Fibroblast of lung (primary cell): ENCODE results near the gene CRACR2B. TPM values are rescaled to one million over a fixed set of nuclear protein-coding genes. Genes with fewer than 3 reads are reported as not detected.

Source experiments
- DNase-seq, 2 donors: peaks; one replicate each; pipeline versions ENCODE4 v3.0.0 to v3.0.0-alpha.2; 2010; ENCODE audit warnings: low read depth in 2 of 2
- H2AFZ ChIP-seq: 2 replicates; pipeline ENCODE4 v1.5.1; 2012; ENCODE audit warnings: low read length, control low read depth, inconsistent platforms
- H3K27ac ChIP-seq: 2 replicates; pipeline ENCODE4 v1.5.1; 2011; ENCODE audit warnings: low read length, control low read depth; ENCODE audit not compliant: insufficient read depth
- H3K27me3 ChIP-seq: 2 replicates; pipeline ENCODE4 v1.5.1; 2011; ENCODE audit warnings: mild to moderate bottlenecking, low read length; ENCODE audit not compliant: control insufficient read depth, insufficient read depth
- H3K36me3 ChIP-seq: 2 replicates; pipeline ENCODE4 v1.5.1; 2011; ENCODE audit warnings: low read length; ENCODE audit not compliant: control insufficient read depth, insufficient read depth
- H3K4me1 ChIP-seq: 2 replicates; pipeline ENCODE4 v1.5.1; 2011; ENCODE audit warnings: low read length; ENCODE audit not compliant: control insufficient read depth, insufficient read depth; ENCODE audit errors: extremely low read depth
- H3K4me2 ChIP-seq: 2 replicates; pipeline ENCODE4 v1.5.1; 2011; ENCODE audit warnings: low read length, control low read depth; ENCODE audit not compliant: insufficient read depth; ENCODE audit errors: extremely low read depth
- H3K4me3 ChIP-seq, 4 experiments: fragments of 200-600 bp in 1 of 4; sonication (generic) in 1 of 4; replicated peaks in 1 of 4; 2 replicates each; pipeline ENCODE4 v1.5.1; 2011 to 2016; ENCODE audit warnings: low read length in 4 of 4, low read depth in 3 of 4, mild to moderate bottlenecking in 3 of 4, control low read depth in 2 of 4, inconsistent platforms in 1 of 4, mixed read lengths in 1 of 4; ENCODE audit not compliant: insufficient read depth in 1 of 4; ENCODE audit errors: control extremely low read depth in 1 of 4
- H3K79me2 ChIP-seq: 2 replicates; pipeline ENCODE4 v1.5.1; 2012; ENCODE audit warnings: mild to moderate bottlenecking, low read length, inconsistent platforms; ENCODE audit not compliant: control insufficient read depth, insufficient read depth
- H3K9ac ChIP-seq: 2 replicates; pipeline ENCODE4 v1.5.1; 2011; ENCODE audit warnings: mild to moderate bottlenecking, low read length, control low read depth; ENCODE audit not compliant: insufficient read depth
- H3K9me3 ChIP-seq: 2 replicates; pipeline ENCODE4 v1.5.1; 2012; ENCODE audit warnings: low read depth, low read length; ENCODE audit not compliant: control insufficient read depth, insufficient read depth
- H4K20me1 ChIP-seq: 2 replicates; pipeline ENCODE4 v1.5.1; 2011; ENCODE audit warnings: low read length; ENCODE audit not compliant: control insufficient read depth, insufficient read depth; ENCODE audit errors: extremely low read depth
- CTCF ChIP-seq, 2 donors: IDR thresholded peaks in 1 of 2; conservative IDR thresholded peaks in 1 of 2; 1 replicate in 1 of 2; 2 replicates in 1 of 2; pipeline ENCODE4 v1.5.1; 2011 to 2012; ENCODE audit warnings: low read length in 2 of 2, control low read depth in 1 of 2, inconsistent platforms in 1 of 2, low read depth in 1 of 2, mild to moderate bottlenecking in 1 of 2
- EZH2 ChIP-seq: IDR thresholded peaks from 2 replicates; pipeline ENCODE4 v1.5.1; 2012; ENCODE audit warnings: low read length, control low read depth, mild to moderate bottlenecking; ENCODE audit errors: missing control alignments
- polyA plus RNA-seq, 2 donors: library from polyadenylated mRNA; depleted of rRNA in 1 of 2; stranded (reverse) in 1 of 2; unstranded in 1 of 2; fragments of >200 nt; gene quantifications; 2 replicates each; pipeline ENCODE4 v1.2.1, GENCODE V29; 2011 to 2012; ENCODE audit warnings: missing spikeins in 1 of 2
- total RNA-seq: library from RNA; depleted of rRNA; stranded (reverse); fragments of >200 nt; gene quantifications from 2 replicates; pipeline ENCODE4 v1.2.1, GENCODE V29; 2014

CRACR2B gene
- total and polyA plus RNA-seq, 2 donors (not counting 1 experiment from before 2014, with no cell fraction given), result 0.11 to 0.66 TPM

GRCh38 chr11:836700-837099 lies 9.0 kb downstream of the CRACR2B start:
- Histone ChIP-seq H3K9ac (no peak overlapping the region), H3K79me2 (peaks cover 72% of the 10 kb centered on the region)

GRCh38 chr11:837189-837989 lies 9.7 kb downstream of the CRACR2B start:
- Histone ChIP-seq H3K27me3 (no peaks in the 10 kb centered on the region), H3K9ac (no peak overlapping the region), H3K27ac (no peak overlapping the region), H3K36me3 (peaks cover 45% of the 10 kb centered on the region), H3K4me3 (no peak overlapping the region), H3K4me2 (peak overlapping the region; percentile 13), H3K9me3 (no peaks in the 10 kb centered on the region), H3K79me2 (peaks cover 78% of the 10 kb centered on the region), H3K4me1 (peaks cover 28% of the 10 kb centered on the region), H4K20me1 (peaks cover 5% of the 10 kb centered on the region), H2AFZ (no peak overlapping the region)
- TF ChIP-seq CTCF (conservative IDR thresholded peaks at IDR 0.05 in 1 of 2, IDR thresholded peaks at IDR 0.05 in 1 of 2; ENCODE audit: low read depth in 1 of 2, low read length in 2 of 2), result no peak
- TF ChIP-seq EZH2, result no peak
- no peak for DNase-seq

More at GRCh38 chr11:836700-837099, 9.0 kb downstream of the CRACR2B start:
- Histone ChIP-seq H3K27me3 (no peaks in the 10 kb centered on the region), H3K9me3 (no peaks in the 10 kb centered on the region), H4K20me1 (peaks cover 3% of the 10 kb centered on the region), H3K4me2 (no peak overlapping the region), H3K36me3 (peaks cover 45% of the 10 kb centered on the region), H3K4me3 (no peak overlapping the region), H2AFZ (no peak overlapping the region), H3K27ac (no peak overlapping the region), H3K4me1 (peaks cover 34% of the 10 kb centered on the region)
- no peak for TF ChIP-seq EZH2
- no peak for TF ChIP-seq CTCF (conservative IDR thresholded peaks at IDR 0.05 in 1 of 2, IDR thresholded peaks at IDR 0.05 in 1 of 2; ENCODE audit: low read depth in 1 of 2, low read length in 2 of 2)
- DNase-seq, result no peak

GRCh38 chr11:837990-838307 lies 10.2 kb downstream of the CRACR2B start:
- no peak overlapping the region for H3K4me3 ChIP-seq
- peaks cover 78% of the 10 kb centered on the region for H3K79me2 ChIP-seq
- TF ChIP-seq CTCF (conservative IDR thresholded peaks at IDR 0.05 in 1 of 2, IDR thresholded peaks at IDR 0.05 in 1 of 2; ENCODE audit: low read depth in 1 of 2, low read length in 2 of 2) (no peak), EZH2 (no peak)
- H3K27ac ChIP-seq, result no peak overlapping the region
- H2AFZ ChIP-seq, result no peak overlapping the region
- peaks cover 5% of the 10 kb centered on the region for H4K20me1 ChIP-seq
- H3K27me3 ChIP-seq, result no peaks in the 10 kb centered on the region
- no peaks in the 10 kb centered on the region for H3K9me3 ChIP-seq
- peaks cover 26% of the 10 kb centered on the region for H3K4me1 ChIP-seq
- peak overlapping the region; percentile 13 for H3K4me2 ChIP-seq
- peaks cover 45% of the 10 kb centered on the region for H3K36me3 ChIP-seq
- no peak overlapping the region for H3K9ac ChIP-seq
- DNase-seq, result no peak
